ENCODE data around the gene PDCL2.

DNA sequence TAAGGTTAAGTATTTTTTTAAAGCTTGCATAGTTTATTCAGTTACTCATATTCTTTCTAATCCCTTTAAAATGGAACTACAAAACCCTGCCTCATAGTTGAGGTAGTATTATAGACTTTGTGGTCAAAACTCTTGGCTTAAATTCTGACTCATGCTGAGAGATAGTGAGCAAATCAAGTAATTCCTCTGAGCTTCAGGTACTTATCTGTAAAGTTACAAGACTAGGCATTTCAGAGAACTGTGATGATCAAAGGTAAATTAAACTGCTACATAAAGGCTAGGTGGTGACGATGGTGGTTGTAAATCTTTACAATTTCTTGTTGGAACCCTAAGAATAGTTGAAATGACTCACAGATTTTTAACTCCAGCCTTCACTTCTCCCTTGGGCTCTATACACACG, 42.2 kb downstream of the PDCL2 start:
- TF ChIP-seq GATA2 (IDR thresholded peaks at IDR 0.05; ENCODE audit: low read depth, low read length): no peak
- TF ChIP-seq GATA3 (IDR thresholded peaks at IDR 0.05; ENCODE audit: low read depth, low read length): no peak
